Panc1 (cell line): ENCODE results near the gene OOSP3. TPM values are rescaled to one million over a fixed set of nuclear protein-coding genes. Genes with fewer than 3 reads are reported as not detected.
"Not testable (repeated sequence)": the region's sequence is repeated elsewhere in the genome, so short reads cannot be mapped to it uniquely, and the experiment has no call there.

Experiments used
- ATAC-seq: fragments of 200-7000 bp; cut with Tn5 transposase; 2 replicates; pipeline ENCODE4 v1.9.1; 2020; ENCODE audit warnings: mild to moderate bottlenecking, moderate library complexity
- BruUV-seq: library from RNA; stranded (reverse); fragments of 400-500 nt; replicated peaks from 2 replicates; lab custom pipeline; 2021; lab: Mats Ljungman, UMichigan
- CTCF ChIA-PET: fragments of 300-600 bp; sonication (Branson Sonifier 250); formaldehyde crosslinking; loops from one replicate; lab custom pipeline; 2022; ENCODE audit warnings: antibody characterized with exemption; lab: Charles Lee
- POLR2A ChIA-PET: fragments of 300-600 bp; sonication (Branson Sonifier 250); formaldehyde crosslinking; loops from one replicate; lab custom pipeline; 2022; ENCODE audit warnings: antibody characterized with exemption; lab: Charles Lee
- DNase-seq: peaks from one replicate; pipeline ENCODE4 v3.0.0-alpha.2; 2010; ENCODE audit warnings: low read depth, low spot score
- H3K27ac ChIP-seq: 2 replicates; pipeline ENCODE4 v1.5.1; 2011; ENCODE audit warnings: mild to moderate bottlenecking, low read length, inconsistent platforms
- H3K27me3 ChIP-seq: fragments of 200-500 bp; sonication (Bioruptor generic); 2 replicates; pipeline ENCODE4 v1.6.0; 2014; ENCODE audit warnings: low read length, inconsistent platforms; ENCODE audit not compliant: control insufficient read depth, insufficient read depth
- H3K36me3 ChIP-seq: fragments of 200-500 bp; sonication (Bioruptor generic); 2 replicates; pipeline ENCODE4 v1.5.1; 2014; ENCODE audit warnings: inconsistent platforms, mild to moderate bottlenecking, low read length, moderate library complexity; ENCODE audit not compliant: control insufficient read depth, insufficient read depth
- H3K4me1 ChIP-seq: 2 replicates; pipeline ENCODE4 v1.5.1; 2011; ENCODE audit warnings: inconsistent platforms, mild to moderate bottlenecking, low read length, moderate library complexity; ENCODE audit not compliant: control insufficient read depth, insufficient read depth
- H3K4me3 ChIP-seq, 2 experiments: 2 replicates each; pipeline ENCODE4 v1.5.1; 2011 to 2012; ENCODE audit warnings: low read depth in 2 of 2, low read length in 2 of 2, mild to moderate bottlenecking in 2 of 2, inconsistent platforms in 1 of 2, moderate library complexity in 1 of 2
- H3K9me3 ChIP-seq: fragments of 200-500 bp; sonication (Bioruptor generic); 2 replicates; pipeline ENCODE4 v1.5.1; 2014; ENCODE audit warnings: low read depth, mild to moderate bottlenecking, inconsistent platforms, low read length, moderate library complexity; ENCODE audit not compliant: control insufficient read depth, insufficient read depth
- CTCF ChIP-seq: fragments of 450-650 bp; IDR thresholded peaks from 2 replicates; pipeline ENCODE4 v1.5.1; 2017; ENCODE audit warnings: mild to moderate bottlenecking
- POLR2AphosphoS5 ChIP-seq: IDR thresholded peaks from 2 replicates; pipeline ENCODE4 v1.6.1; 2012; ENCODE audit warnings: mild to moderate bottlenecking, low read depth, low read length, moderate library complexity
- REST ChIP-seq, 2 experiments: IDR thresholded peaks; 2 replicates each; pipeline ENCODE4 v1.6.1; 2011 to 2012; ENCODE audit warnings: low read depth in 2 of 2, control low read depth in 1 of 2, low read length in 1 of 2, mild to moderate bottlenecking in 1 of 2, moderate library complexity in 1 of 2; ENCODE audit not compliant: insufficient read depth in 1 of 2
- SIN3A ChIP-seq: IDR thresholded peaks from 2 replicates; pipeline ENCODE4 v1.6.1; 2012; ENCODE audit warnings: low read depth, mild to moderate bottlenecking, low read length, moderate library complexity, borderline replicate concordance; ENCODE audit not compliant: insufficient read depth
- TCF7L2 ChIP-seq: IDR thresholded peaks from 2 replicates; pipeline ENCODE4 v1.6.1; 2011; ENCODE audit warnings: mild to moderate bottlenecking, low read depth, low read length, inconsistent platforms
- in situ Hi-C: cut with HindIII; loops from 2 replicates; pipeline ENCODE4 v1.10.0; 2016; ENCODE audit warnings: low sequenced_read_pairs, low pct_unique_long_range_greater_than_20kb
- intact Hi-C: fragments of 100-400 bp; cut with micrococcal nuclease; formaldehyde crosslinking; loops from one replicate; pipeline ENCODE4 v1.10.0; 2022; ENCODE audit not compliant: unreplicated experiment
- total RNA-seq: library from RNA; stranded (reverse); gene quantifications from one replicate; pipeline ENCODE4 v1.2.1, GENCODE V29; 2021; ENCODE audit not compliant: unreplicated experiment

OOSP3 gene
- total RNA-seq, 1 experiment from 2014 or later: not detected

- Histone ChIP-seq H3K9me3 (no peaks in the 10 kb centered on the region), H3K36me3 (no peaks in the 10 kb centered on the region), H3K4me3 (no peak overlapping the region), H3K27me3 (no peaks in the 10 kb centered on the region), H3K27ac (no peak overlapping the region), H3K4me1 (no peaks in the 10 kb centered on the region)
- TF ChIP-seq SIN3A (no peak), TCF7L2 (no peak), POLR2AphosphoS5 (no peak)
- DNase-seq: no peak
- no TSS peak for BruUV-seq
- intact Hi-C loops: no loop called here
- in situ Hi-C loops: no loop called here
- ChIA-PET CTCF (no interaction called here), POLR2A (no interaction called here)
- no peak for ATAC-seq
Observed at GRCh38 chr11:59847626-59848025, 31.0 kb upstream of the OOSP3 start.

- H3K9me3 ChIP-seq, CTCF ChIA-PET, H3K27ac ChIP-seq, POLR2A ChIA-PET, ATAC-seq, H3K36me3 ChIP-seq, intact Hi-C loops, in situ Hi-C loops, H3K4me3 ChIP-seq, BruUV-seq, H3K27me3 ChIP-seq, H3K4me1 ChIP-seq, DNase-seq: not testable (repeated sequence)
Observed at GRCh38 chr11:59848439-59848838, 30.1 kb upstream of the OOSP3 start.

DNA sequence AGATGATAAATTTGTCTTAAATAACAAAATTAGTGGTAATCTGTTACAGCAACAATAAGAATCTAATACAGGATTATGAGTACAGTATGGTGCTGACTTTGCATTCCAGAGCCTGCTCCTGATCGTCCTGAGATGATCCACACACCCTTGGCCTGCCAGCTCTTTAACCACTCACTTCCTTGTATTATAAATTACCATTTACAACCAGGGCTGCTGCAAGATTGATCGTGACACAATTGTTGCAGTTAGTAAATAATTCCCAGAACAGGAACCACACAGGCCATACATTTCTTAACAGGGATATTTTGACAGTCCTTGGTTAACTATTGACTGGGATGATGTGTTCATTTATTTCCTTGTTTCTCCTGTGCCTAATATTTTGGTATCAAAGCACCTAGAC is 29.5 kb upstream of the OOSP3 start:
- intact Hi-C loops (no loop called here), in situ Hi-C loops (no loop called here)
- Histone ChIP-seq H3K27me3 (no peaks in the 10 kb centered on the region), H3K36me3 (no peaks in the 10 kb centered on the region), H3K27ac (no peak overlapping the region), H3K4me3 (no peak overlapping the region), H3K4me1 (no peaks in the 10 kb centered on the region), H3K9me3 (no peaks in the 10 kb centered on the region)
- no TSS peak for BruUV-seq
- CTCF ChIA-PET: no interaction called here
- ATAC-seq (no peak), DNase-seq (no peak)
- no peak for TF ChIP-seq CTCF
- TF ChIP-seq POLR2AphosphoS5: no peak
- no peak for TF ChIP-seq REST (IDR thresholded peaks at IDR 0.05; ENCODE audit: insufficient read depth in 1 of 2, low read depth in 2 of 2, low read length in 1 of 2)
- POLR2A ChIA-PET: no interaction called here

DNA sequence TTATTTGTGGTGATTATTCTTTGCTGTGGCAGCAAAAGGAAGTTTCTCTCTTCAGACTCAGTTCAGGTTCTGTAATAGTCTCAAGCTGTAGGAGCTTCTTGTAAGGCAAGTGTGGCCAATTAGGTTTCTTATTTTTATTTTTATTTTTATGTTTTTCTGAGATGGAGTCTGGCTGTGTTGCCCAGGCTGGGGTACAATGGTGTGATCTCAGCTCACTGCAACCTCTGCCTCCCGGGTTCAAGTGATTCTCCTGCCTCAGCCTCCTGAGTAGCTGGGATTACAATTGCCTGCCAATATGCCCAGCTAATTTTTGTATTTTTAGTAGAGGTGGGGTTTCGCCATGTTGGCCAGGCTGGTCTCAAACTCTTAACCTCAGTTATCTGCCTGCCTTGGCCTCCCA is 29.0 kb upstream of the OOSP3 start:
- in situ Hi-C loops, intact Hi-C loops: not testable (repeated sequence)

DNA sequence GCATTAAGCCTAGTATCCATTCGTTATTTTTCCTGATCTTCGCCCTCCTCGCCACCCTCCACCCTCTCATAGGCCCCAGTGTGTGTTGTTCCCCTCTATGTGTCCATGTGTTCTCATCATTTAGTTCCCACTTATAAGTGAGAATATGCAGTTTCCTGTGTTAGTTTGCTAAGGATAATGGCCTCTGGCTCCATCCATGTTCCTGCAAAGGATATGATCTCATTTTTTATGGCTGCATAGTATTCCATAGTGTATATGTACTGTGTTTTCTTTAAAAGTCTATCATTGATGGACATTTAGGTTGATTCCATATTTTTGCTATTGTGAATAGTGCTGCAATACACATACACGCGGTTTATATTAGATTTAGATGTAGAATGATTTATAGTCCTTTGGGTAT is 27.2 kb upstream of the OOSP3 start:
- in situ Hi-C loops, H3K36me3 ChIP-seq, H3K27me3 ChIP-seq, ATAC-seq, H3K4me3 ChIP-seq, H3K4me1 ChIP-seq, H3K27ac ChIP-seq, DNase-seq, BruUV-seq, H3K9me3 ChIP-seq, intact Hi-C loops, POLR2A ChIA-PET, CTCF ChIA-PET: not testable (repeated sequence)

More for the DNA sequence above, 29.0 kb upstream of the OOSP3 start:
- H3K36me3 ChIP-seq, H3K27me3 ChIP-seq, POLR2A ChIA-PET, BruUV-seq, H3K27ac ChIP-seq, CTCF ChIA-PET, H3K9me3 ChIP-seq, H3K4me1 ChIP-seq, H3K4me3 ChIP-seq, ATAC-seq, DNase-seq: not testable (repeated sequence)
